Measurements from ENCODE around the gene EYS.

- TF ChIP-seq EZH2phosphoT487 (IDR thresholded peaks at IDR 0.05; ENCODE audit: insufficient read depth, low read depth) (no peak), EZH2 (IDR thresholded peaks at IDR 0.05; ENCODE audit: insufficient read depth, poor library complexity, severe bottlenecking) (no peak)
Measured at GRCh38 chr6:65155083-65155482, 551.9 kb downstream of the EYS start.

All from GM23248 (cell line).